ENCODE results near the gene PRKAG1. TPM values are rescaled to one million over a fixed set of nuclear protein-coding genes. Genes with fewer than 3 reads are reported as not detected.

The PRKAG1 gene
- total RNA-seq, 2 donors from 2014 or later: 49.5 to 54.8 TPM

DNA sequence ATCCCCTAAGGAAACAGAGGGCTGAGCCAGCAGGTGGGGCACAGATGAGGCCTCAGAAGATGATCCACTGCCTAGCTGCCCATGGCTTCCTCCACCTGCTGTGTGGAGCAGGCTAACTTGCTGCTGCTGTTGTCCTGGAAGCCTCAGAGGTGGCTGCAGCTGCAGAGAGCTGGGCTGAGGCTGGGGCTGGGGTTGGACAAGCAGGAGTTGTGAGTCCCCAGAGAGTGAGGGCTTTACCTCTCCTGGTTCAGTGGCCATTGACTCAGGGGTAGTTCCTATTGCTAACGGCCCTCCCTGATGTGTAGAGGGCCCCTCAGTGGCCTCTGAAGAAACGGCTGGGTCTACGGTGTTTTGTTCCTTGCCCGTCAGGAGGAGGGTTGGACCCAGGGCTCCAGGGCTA is 13.7 kb upstream of the PRKAG1 start:
- no peaks in the 10 kb centered on the region for H3K4me1 ChIP-seq
- no peak overlapping the region for H3K4me3 ChIP-seq
- H3K27me3 ChIP-seq: no peaks in the 10 kb centered on the region
- intact Hi-C loops (cut with DNase I): no loop called here
- peaks cover 11% of the 10 kb centered on the region for H3K36me3 ChIP-seq
- DNase-seq: no peak
- H3K9ac ChIP-seq (ENCODE audit: low read depth in 2 of 2, low read length in 2 of 2): no peak overlapping the region
- no peaks in the 10 kb centered on the region for H3K9me3 ChIP-seq
- TF ChIP-seq, protein P1, sequence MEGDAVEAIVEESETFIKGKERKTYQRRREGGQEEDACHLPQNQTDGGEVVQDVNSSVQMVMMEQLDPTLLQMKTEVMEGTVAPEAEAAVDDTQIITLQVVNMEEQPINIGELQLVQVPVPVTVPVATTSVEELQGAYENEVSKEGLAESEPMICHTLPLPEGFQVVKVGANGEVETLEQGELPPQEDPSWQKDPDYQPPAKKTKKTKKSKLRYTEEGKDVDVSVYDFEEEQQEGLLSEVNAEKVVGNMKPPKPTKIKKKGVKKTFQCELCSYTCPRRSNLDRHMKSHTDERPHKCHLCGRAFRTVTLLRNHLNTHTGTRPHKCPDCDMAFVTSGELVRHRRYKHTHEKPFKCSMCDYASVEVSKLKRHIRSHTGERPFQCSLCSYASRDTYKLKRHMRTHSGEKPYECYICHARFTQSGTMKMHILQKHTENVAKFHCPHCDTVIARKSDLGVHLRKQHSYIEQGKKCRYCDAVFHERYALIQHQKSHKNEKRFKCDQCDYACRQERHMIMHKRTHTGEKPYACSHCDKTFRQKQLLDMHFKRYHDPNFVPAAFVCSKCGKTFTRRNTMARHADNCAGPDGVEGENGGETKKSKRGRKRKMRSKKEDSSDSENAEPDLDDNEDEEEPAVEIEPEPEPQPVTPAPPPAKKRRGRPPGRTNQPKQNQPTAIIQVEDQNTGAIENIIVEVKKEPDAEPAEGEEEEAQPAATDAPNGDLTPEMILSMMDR (IDR thresholded peaks at IDR 0.05): no peak
- H3K27ac ChIP-seq: no peak overlapping the region

DNA sequence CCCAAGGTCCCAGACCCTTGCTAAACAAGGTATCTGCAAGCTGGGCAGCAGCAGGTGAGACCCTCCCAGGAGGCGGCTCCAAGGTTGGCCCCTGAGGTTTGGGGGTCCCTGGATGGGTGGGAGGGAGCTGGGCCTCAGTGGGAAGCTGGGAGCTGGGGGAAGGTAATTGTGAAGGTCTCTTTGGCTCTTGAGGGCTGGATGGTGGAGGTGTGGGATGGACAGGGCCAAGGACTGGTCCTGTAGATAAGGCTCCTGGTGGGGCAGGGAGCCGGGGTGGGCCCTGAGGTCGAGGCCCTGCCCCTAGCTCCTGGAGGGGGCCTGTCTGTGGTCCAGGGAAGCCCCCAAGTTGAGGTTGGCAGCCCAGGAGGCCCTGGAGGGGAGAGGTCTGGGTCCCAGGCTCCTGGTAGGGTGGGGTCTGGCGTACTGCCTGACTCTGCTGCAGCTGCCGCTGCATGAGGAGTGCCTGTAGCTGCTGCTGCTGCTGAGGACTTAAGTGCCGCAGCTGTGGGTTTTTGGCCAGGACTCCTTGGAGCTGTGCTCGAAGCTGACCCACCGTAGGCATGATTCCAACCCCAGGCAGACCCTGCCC is 13.1 kb upstream of the PRKAG1 start:
- H3K4me1 ChIP-seq: no peaks in the 10 kb centered on the region
- intact Hi-C loops (cut with DNase I): no loop called here
- no peak overlapping the region for H3K9ac ChIP-seq (ENCODE audit: low read depth in 2 of 2, low read length in 2 of 2)
- H3K27me3 ChIP-seq: no peaks in the 10 kb centered on the region
- TF ChIP-seq, protein P1 (IDR thresholded peaks at IDR 0.05): no peak
- peaks cover 6% of the 10 kb centered on the region for H3K36me3 ChIP-seq
- DNase-seq: no peak
- H3K27ac ChIP-seq: no peak overlapping the region
- H3K4me3 ChIP-seq: no peak overlapping the region
- H3K9me3 ChIP-seq: no peaks in the 10 kb centered on the region

DNA sequence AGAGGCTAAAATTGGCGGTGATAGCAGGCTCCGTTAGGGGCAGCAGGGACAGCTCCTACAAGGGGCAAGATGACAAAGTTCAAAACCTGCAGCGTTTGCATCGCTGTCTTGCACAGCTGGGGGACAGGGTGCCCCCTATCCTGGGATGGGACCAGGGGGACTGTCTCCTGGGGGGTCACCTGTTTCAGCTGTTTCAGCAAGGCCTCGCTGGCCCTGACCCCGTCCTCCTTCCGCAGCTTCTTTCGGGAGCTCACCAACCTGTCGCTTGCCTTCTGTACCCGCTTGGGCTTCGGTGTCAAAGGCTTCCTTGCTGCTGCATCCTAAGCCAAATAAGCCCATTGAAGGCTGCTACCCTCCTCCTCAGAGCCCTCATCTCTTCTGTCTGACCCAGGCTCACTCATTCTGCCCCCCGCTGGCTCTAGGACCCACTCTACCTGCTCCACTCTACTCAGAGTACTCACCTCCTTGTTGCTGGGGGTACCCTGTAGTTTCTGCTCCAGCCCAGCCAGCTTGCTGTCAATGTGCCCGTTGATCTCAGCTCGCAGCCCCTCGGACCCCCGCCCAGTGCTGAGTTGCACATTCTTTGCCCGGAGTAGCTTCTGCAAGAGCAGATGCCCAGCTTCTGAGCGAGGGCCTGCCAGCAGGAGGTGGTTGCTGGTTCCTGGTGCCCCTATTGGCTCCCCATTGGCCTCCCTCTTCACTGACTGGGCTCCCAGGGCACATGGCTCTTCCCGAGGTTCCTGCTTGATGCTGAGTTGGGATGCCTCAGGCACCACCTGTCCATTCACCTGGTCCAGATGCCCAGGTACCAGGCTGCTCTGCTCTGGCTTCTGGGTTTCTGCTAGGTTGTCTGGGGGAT is 12.4 kb upstream of the PRKAG1 start:
- Histone ChIP-seq H3K9ac (ENCODE audit: low read depth in 2 of 2, low read length in 2 of 2) (no peak overlapping the region), H3K4me3 (no peak overlapping the region), H3K4me1 (no peaks in the 10 kb centered on the region), H3K9me3 (no peaks in the 10 kb centered on the region), H3K27ac (no peak overlapping the region), H3K27me3 (no peaks in the 10 kb centered on the region), H3K36me3 (peaks cover 11% of the 10 kb centered on the region)
- intact Hi-C loops (cut with DNase I): no loop called here
- TF ChIP-seq, protein P1 (IDR thresholded peaks at IDR 0.05): no peak
- DNase-seq: no peak

DNA sequence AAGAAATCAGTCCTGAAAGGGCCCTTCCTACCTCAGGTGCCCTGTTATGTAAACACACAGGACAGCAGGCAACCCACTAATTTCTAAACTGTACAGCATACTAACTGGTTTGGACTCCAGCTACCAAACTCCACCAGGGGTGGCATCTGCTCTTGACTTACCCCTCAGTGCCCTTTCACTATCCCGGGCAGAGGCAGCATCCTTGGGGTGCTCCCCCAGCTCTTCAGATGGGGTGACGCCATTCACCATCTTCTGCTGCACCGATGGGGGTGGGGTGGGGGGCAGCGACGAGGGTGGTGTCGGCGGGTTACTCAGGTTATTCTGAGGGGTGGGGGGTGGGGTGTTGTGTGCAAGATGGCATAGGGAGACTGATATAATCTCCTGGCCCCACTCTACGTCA is 11.5 kb upstream of the PRKAG1 start:
- H3K9ac ChIP-seq (ENCODE audit: low read depth in 2 of 2, low read length in 2 of 2): no peak overlapping the region
- intact Hi-C loops (cut with DNase I): no loop called here
- TF ChIP-seq, protein P1 (IDR thresholded peaks at IDR 0.05): no peak
- H3K4me1 ChIP-seq: no peaks in the 10 kb centered on the region
- H3K27me3 ChIP-seq: no peaks in the 10 kb centered on the region
- H3K36me3 ChIP-seq: peaks cover 17% of the 10 kb centered on the region
- H3K4me3 ChIP-seq: no peak overlapping the region
- no peak for DNase-seq
- no peak overlapping the region for H3K27ac ChIP-seq
- no peaks in the 10 kb centered on the region for H3K9me3 ChIP-seq

DNA sequence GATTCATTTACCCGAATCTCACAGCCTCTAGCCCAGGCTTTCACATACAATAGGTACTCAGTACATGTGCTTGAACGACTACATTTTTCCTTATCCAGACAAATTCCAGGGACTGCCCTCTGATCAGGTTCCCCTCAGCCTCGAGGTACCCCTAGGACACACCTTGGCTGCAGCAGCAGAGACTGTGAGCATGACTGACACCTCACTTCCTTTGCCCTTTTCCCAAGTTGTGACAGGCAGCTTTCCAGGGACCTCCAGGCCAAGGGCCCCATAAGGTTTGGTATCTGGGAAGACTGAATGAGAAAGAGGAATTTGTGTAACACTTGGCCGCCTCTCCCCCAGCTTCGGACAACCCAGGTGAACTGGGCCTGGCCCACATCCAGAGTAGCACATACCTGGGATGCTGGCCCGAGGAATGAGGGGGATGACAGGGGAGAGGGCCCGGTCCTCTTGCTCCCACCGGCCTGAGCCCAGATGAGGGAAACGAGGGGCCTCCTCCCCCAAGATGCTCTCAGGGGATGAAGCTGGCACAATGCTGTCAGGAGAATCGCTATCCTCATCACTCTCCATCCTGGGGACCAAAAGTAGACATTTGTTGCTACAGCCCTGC is 10.2 kb upstream of the PRKAG1 start:
- intact Hi-C loops (cut with DNase I): no loop called here
- TF ChIP-seq, protein P1 (IDR thresholded peaks at IDR 0.05): no peak
- H3K36me3 ChIP-seq: peaks cover 21% of the 10 kb centered on the region

More for the DNA sequence above, 10.2 kb upstream of the PRKAG1 start:
- Histone ChIP-seq H3K4me3 (no peak overlapping the region), H3K9me3 (no peaks in the 10 kb centered on the region), H3K4me1 (no peaks in the 10 kb centered on the region), H3K27me3 (no peaks in the 10 kb centered on the region), H3K27ac (no peak overlapping the region), H3K9ac (ENCODE audit: low read depth in 2 of 2, low read length in 2 of 2) (no peak overlapping the region)
- DNase-seq: no peak
